Testis (tissue), 2 donors: ENCODE measurements around the gene HSPA12A.

ENCODE experiments used
- CTCF ChIP-seq, 3 experiments: fragments of 450-650 bp in 2 of 3; fragments of 200-600 bp in 1 of 3; sonication (generic) in 1 of 3; IDR thresholded peaks; one replicate each; pipeline ENCODE4 v1.5.1; 2016 to 2019; ENCODE audit warnings: antibody characterized with exemption in 3 of 3, mild to moderate bottlenecking in 2 of 3, moderate library complexity in 1 of 3
- POLR2A ChIP-seq: fragments of 450-650 bp; IDR thresholded peaks from one replicate; pipeline ENCODE4 v1.6.1; 2017; ENCODE audit warnings: antibody characterized with exemption, mild to moderate bottlenecking, moderate library complexity

GRCh38 chr10:116787893-116788665, 45.7 kb upstream of the HSPA12A start:
- TF ChIP-seq CTCF (IDR thresholded peaks at IDR 0.05) (peak; percentile 98 to 100 (median 98)), POLR2A (no peak)
